HUES6 (cell line): ENCODE data around the gene RBM33.

Experiments used
- H3K27ac ChIP-seq: 2 replicates; pipeline ENCODE4 v1.7.0; 2013; ENCODE audit warnings: low read depth, mild to moderate bottlenecking, low read length, inconsistent platforms
- H3K27me3 ChIP-seq: 2 replicates; pipeline ENCODE4 v1.6.1; 2013; ENCODE audit warnings: low read length; ENCODE audit not compliant: control insufficient read depth, insufficient read depth
- H3K36me3 ChIP-seq: 2 replicates; pipeline ENCODE4 v1.6.1; 2013; ENCODE audit warnings: low read length; ENCODE audit not compliant: control insufficient read depth, insufficient read depth
- H3K4me1 ChIP-seq: 2 replicates; pipeline ENCODE4 v1.6.1; 2013; ENCODE audit warnings: low read length; ENCODE audit not compliant: control insufficient read depth, insufficient read depth
- H3K4me3 ChIP-seq: 2 replicates; pipeline ENCODE4 v1.5.1; 2013; ENCODE audit warnings: low read depth, low read length
- H3K9ac ChIP-seq: one replicate; pipeline ENCODE4 v1.6.1; 2013; ENCODE audit warnings: mild to moderate bottlenecking, low read length
- H3K9me3 ChIP-seq: 2 replicates; pipeline ENCODE4 v1.6.1; 2013; ENCODE audit warnings: low read depth, low read length; ENCODE audit not compliant: control insufficient read depth, insufficient read depth

Gene RBM33

GRCh38 chr7:155646669-155647068 is 2.2 kb downstream of the RBM33 start:
- peaks cover 30% of the 10 kb centered on the region for H3K36me3 ChIP-seq
- H3K9me3 ChIP-seq, result peaks cover 34% of the 10 kb centered on the region
- H3K9ac ChIP-seq, result no peak overlapping the region
- no peak overlapping the region for H3K27ac ChIP-seq
- no peaks in the 10 kb centered on the region for H3K27me3 ChIP-seq
- no peaks in the 10 kb centered on the region for H3K4me1 ChIP-seq
- peak overlapping the region; percentile 70 for H3K4me3 ChIP-seq

GRCh38 chr7:155647302-155647701 is 2.8 kb downstream of the RBM33 start:
- no peak overlapping the region for H3K4me3 ChIP-seq
- H3K36me3 ChIP-seq, result peaks cover 25% of the 10 kb centered on the region
- H3K27ac ChIP-seq, result no peak overlapping the region

GRCh38 chr7:155647734-155648133 is 3.3 kb downstream of the RBM33 start:
- H3K4me3 ChIP-seq, result no peak overlapping the region
- H3K36me3 ChIP-seq, result peaks cover 25% of the 10 kb centered on the region
- H3K4me1 ChIP-seq, result no peaks in the 10 kb centered on the region

More at GRCh38 chr7:155647302-155647701, 2.8 kb downstream of the RBM33 start:
- H3K27me3 ChIP-seq, result no peaks in the 10 kb centered on the region
- H3K4me1 ChIP-seq, result no peaks in the 10 kb centered on the region
- peaks cover 32% of the 10 kb centered on the region for H3K9me3 ChIP-seq
- H3K9ac ChIP-seq, result no peak overlapping the region

GRCh38 chr7:155648752-155649339 is 4.4 kb downstream of the RBM33 start:
- Histone ChIP-seq H3K4me3 (no peak overlapping the region), H3K27ac (no peak overlapping the region), H3K9me3 (peaks cover 34% of the 10 kb centered on the region), H3K27me3 (no peaks in the 10 kb centered on the region), H3K36me3 (peaks cover 25% of the 10 kb centered on the region), H3K9ac (no peak overlapping the region), H3K4me1 (no peaks in the 10 kb centered on the region)

More at GRCh38 chr7:155647734-155648133, 3.3 kb downstream of the RBM33 start:
- Histone ChIP-seq H3K9ac (no peak overlapping the region), H3K27ac (no peak overlapping the region), H3K9me3 (peaks cover 32% of the 10 kb centered on the region), H3K27me3 (no peaks in the 10 kb centered on the region)

- Histone ChIP-seq H3K4me3 (no peak overlapping the region), H3K9ac (no peak overlapping the region), H3K4me1 (no peaks in the 10 kb centered on the region), H3K36me3 (peaks cover 25% of the 10 kb centered on the region), H3K27me3 (no peaks in the 10 kb centered on the region), H3K9me3 (peaks cover 35% of the 10 kb centered on the region), H3K27ac (no peak overlapping the region)
Observed at GRCh38 chr7:155649588-155649987, 5.1 kb downstream of the RBM33 start.

- Histone ChIP-seq H3K27ac (no peak overlapping the region), H3K4me3 (no peak overlapping the region), H3K9me3 (peaks cover 25% of the 10 kb centered on the region), H3K36me3 (peaks cover 13% of the 10 kb centered on the region), H3K27me3 (no peaks in the 10 kb centered on the region), H3K4me1 (no peaks in the 10 kb centered on the region), H3K9ac (no peak overlapping the region)
Observed at GRCh38 chr7:155652156-155653114, 8.0 kb downstream of the RBM33 start.

- H3K4me1 ChIP-seq, result no peaks in the 10 kb centered on the region
- no peak overlapping the region for H3K4me3 ChIP-seq
- peaks cover 14% of the 10 kb centered on the region for H3K9me3 ChIP-seq
- 0 out of 2 replicates have a peak, but pooled peaks cover 4% of the 10 kb centered on the region for H3K36me3 ChIP-seq
- no peak overlapping the region for H3K27ac ChIP-seq
- H3K27me3 ChIP-seq, result no peaks in the 10 kb centered on the region
- no peak overlapping the region for H3K9ac ChIP-seq
Observed at GRCh38 chr7:155653803-155654202, 9.3 kb downstream of the RBM33 start.

GRCh38 chr7:155656891-155657290 is 12.4 kb downstream of the RBM33 start:
- H3K9ac ChIP-seq, result no peak overlapping the region
- no peaks in the 10 kb centered on the region; the same call in 1 of the 2 replicates for H3K36me3 ChIP-seq
- H3K9me3 ChIP-seq, result peaks cover 8% of the 10 kb centered on the region; the same call in 1 of the 2 replicates
- H3K27ac ChIP-seq, result no peak overlapping the region
- peaks cover 2% of the 10 kb centered on the region for H3K4me1 ChIP-seq
- H3K27me3 ChIP-seq, result no peaks in the 10 kb centered on the region
- H3K4me3 ChIP-seq, result no peak overlapping the region

- H3K4me3 ChIP-seq, result no peak overlapping the region
- no peak overlapping the region for H3K9ac ChIP-seq
- H3K36me3 ChIP-seq, result peaks cover 3% of the 10 kb centered on the region
- H3K9me3 ChIP-seq, result peaks cover 6% of the 10 kb centered on the region; the same call in 1 of the 2 replicates
- H3K27ac ChIP-seq, result 0 out of 2 replicates have a peak overlapping the region, but pooled peaks have one; percentile 33
- peaks cover 12% of the 10 kb centered on the region for H3K4me1 ChIP-seq
- H3K27me3 ChIP-seq, result no peaks in the 10 kb centered on the region
Observed at GRCh38 chr7:155660059-155660757, 15.7 kb downstream of the RBM33 start.

GRCh38 chr7:155660758-155661093 is 16.3 kb downstream of the RBM33 start:
- H3K27ac ChIP-seq, result 0 out of 2 replicates have a peak overlapping the region, but pooled peaks have one; percentile 33
- no peak overlapping the region for H3K4me3 ChIP-seq
- peaks cover 6% of the 10 kb centered on the region; the same call in 1 of the 2 replicates for H3K9me3 ChIP-seq
- no peak overlapping the region for H3K9ac ChIP-seq
- no peaks in the 10 kb centered on the region for H3K27me3 ChIP-seq
- peaks cover 6% of the 10 kb centered on the region for H3K36me3 ChIP-seq
- peaks cover 12% of the 10 kb centered on the region for H3K4me1 ChIP-seq
